HG03469 (cell line): ENCODE data around the gene MOB3C.
"Not testable (repeated sequence)": the region's sequence is repeated elsewhere in the genome, so short reads cannot be mapped to it uniquely, and the experiment has no call there.

Experiments used
- ATAC-seq: cut with Tn5 transposase; IDR thresholded peaks from one replicate; pipeline ENCODE4 v1.9.1; 2021; ENCODE audit warnings: mild to moderate bottlenecking, moderate library complexity, moderate number of reproducible peaks; ENCODE audit not compliant: unreplicated experiment

MOB3C gene

DNA sequence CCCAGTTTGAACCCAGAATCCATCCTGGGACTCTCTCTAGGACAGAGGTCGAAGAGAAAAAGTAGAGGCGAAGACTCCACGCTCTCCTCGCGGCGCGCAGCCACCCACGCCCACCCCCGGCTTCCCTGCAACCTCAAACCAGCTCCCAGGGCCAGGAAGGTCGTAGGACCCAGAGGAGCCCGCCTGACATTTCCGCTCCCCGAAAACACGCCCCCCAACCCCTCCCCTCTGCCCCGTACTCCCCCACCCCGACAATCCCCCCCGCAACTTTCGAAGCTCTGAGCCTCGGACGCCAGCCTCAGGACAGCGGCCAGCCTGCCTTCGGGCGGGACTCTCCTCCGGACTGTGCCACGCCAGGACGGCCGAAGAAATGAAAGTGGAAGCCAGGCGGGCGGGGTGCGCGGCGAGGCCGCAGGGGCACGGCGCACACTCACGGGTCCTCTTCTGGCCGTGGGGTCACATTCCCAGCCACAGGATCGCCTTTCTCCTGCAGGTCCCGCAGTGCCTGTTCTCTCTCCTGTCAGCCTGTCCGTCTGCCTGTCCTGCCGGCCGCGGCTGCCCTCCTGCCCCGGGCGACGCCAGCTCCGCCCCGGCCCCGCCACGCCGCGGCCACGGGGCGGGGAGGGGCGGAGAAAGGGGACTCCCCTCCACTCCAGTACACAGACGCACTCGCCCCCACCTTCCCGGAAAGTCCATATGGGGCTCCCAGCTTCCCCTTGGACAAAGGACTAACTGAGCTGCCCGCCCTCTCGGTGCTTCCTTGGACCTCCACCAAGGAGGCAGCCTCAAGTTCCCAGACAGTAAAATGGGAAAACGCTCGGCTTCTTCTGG is at the start of gene MOB3C:
Gene MOB3C, minus strand, starts transcription at position 535 of the 831 bp plus-strand sequence. CDS start 3,490 bp downstream, outside the sequence.
- no peak for ATAC-seq

DNA sequence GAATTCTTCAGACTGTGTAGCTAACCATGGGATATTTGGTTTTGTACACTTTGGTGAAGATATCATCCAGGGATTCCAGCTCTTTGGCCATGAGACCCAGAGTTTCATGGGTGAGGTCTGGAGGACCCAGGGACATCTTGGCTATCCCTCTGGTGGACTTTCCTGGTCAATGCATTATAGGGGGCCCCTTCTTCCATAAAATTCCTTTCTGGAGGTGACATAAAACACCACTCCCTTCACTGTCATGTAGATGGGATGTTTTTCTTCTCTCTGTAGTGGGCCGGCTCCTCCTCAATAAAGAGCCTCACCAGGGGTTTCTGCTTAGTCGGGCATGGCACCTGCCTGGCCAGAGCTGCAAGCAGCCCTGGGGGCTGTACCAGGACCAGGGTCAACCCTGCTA is 49.4 kb upstream of the MOB3C start:
- no peak for ATAC-seq

DNA sequence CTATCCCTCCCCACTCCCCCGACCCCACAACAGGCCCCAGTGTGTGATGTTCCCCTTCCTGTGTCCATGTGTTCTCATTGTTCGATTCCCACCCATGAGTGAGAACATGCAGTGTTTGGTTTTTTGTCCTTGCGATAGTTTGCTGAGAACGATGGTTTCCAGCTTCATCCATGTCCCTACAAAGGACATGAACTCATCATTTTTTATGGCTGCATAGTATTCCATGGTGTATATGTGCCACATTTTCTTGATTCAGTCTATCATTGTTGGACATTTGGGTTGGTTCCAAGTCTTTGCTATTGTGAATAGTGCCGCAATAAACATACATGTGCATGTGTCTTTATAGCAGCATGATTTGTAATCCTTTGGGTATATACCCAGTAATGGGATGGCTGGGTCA is 46.3 kb upstream of the MOB3C start:
- not testable (repeated sequence) for ATAC-seq

DNA sequence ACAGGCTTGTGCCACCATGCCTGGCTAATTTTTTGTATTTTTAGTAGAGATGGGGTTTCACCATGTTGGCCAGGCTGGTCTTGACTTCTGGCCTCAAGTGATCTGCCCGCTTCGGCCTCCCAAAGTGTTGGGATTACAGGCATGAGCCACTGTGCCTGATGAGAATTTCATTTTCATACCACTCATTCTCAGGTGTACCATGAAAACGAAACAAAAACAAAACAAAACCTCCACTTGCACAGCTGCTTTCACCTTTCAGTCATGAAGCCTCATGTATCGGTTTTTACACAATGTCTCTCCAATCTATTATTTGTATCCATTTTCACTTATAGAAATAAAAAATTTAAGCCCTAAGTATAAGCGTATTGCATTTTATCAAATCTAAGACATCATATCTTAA is 43.5 kb upstream of the MOB3C start:
- ATAC-seq = not testable (repeated sequence)

DNA sequence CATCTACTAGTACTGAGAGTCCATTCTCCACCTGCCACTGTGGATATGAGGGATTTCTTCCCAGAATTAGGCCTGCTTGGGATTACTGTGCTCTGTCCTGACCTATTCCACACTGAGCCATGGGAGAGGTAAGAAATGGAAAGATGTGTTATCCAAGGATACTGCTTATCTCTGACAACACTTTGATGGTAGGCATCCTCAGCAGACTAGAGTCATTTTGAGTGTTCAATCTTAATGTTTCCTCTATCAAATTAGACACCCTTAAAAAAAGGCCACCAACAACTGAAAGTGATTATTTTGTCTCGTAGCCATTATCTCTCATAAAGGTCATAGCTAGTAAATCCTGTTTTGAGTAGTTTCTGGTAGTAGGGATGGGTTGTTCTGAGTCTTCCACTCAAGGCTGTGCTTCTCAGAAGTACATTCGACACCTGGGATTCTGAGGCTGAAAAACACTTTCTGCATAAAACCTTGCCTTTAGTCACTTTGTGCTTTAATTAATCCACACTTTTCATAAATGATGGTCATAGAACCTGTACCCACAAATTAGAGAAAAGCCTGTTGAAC is 42.8 kb upstream of the MOB3C start:
- no peak for ATAC-seq

DNA sequence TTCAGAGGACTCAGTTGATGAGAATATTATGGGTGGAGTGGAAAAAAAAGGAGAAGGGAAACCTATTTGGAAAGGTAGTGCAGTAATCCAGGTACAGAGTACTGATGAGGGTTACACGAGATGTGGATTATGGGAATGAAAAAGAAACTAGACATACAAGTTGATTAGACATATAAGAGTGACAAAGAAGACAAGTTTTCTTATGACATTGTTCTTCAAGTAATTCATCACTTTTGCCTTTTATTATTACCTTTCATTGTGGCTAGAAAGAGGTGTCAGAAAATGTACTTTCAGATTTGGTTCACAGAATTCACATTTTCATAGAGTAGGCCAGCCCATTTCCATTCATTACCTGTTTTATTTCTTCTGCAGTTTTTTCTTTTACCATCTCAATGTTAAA is 41.2 kb upstream of the MOB3C start:
- no peak for ATAC-seq

DNA sequence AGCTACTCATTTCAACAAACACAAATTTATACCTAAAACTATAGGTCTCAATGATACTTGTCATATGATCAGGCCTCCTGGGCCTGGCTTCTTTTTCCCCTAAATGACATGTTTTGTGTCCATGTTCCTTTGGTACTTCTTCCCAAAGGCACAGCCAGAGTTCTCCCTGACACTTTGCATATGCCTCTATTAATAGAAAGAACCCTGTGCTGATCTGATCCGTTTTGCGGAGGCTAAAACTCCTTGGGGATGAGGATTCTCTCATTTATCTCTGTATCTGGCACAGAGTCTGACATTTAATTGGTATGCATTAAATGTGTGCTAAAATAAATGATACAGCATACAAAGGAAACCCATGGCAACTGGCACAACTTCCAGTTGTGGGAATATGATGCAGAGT is 40.0 kb upstream of the MOB3C start:
- no peak for ATAC-seq

DNA sequence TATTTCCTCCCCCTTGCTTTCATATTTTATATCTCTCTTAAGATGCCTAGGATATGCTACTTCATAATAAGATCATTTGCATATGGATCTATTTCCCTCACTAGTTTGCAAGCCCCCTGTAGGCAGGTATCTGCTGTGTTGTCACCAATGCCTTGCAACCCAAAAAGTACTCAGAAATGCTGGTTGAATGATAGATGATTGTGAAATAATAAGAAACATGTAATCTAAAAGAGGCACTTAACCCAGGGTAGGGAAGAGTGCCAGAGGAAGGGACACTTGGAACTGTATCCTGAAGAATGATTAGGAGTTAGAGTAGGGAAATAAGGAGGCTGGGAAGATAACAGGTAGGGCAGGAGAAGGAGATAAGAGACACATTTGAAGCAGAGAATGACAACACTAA is 39.2 kb upstream of the MOB3C start:
- ATAC-seq = no peak

DNA sequence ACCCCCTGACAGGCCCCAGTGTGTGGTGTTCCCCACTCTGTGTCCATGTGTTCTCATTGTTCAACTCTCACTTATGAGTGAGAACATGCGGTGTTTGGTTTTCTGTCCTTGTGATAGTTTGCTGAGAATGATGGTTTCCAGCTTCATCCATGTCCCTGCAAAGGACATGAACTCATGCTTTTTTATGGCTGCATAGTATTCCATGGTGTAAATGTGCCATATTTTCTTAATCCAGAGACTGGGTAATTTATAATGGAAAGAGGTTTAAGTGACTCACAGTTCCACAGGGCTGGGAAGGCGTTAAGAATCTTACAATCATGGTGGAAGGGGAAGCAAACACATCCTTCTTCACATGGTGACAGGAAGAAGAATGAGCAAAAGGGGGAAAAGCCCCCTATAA is 38.1 kb upstream of the MOB3C start:
- ATAC-seq = not testable (repeated sequence)

DNA sequence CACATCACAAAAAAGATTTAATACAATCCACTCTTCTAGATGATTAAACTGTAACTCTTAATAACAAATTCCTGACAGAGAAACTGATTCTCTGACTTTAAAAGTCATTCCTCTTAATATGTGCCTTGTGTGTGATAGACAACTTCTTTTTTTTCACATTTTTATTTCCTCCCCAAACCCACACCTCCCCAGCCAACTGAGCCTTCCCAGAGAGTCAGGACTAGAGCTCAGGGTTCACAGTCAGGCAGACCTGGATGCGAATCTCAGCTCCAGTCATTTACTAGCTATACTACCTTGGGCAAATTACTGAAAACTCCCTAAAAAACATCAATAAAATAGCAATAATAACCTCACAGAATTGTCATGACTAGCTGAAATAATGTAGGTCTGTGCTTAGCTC is 37.4 kb upstream of the MOB3C start:
- no peak for ATAC-seq

DNA sequence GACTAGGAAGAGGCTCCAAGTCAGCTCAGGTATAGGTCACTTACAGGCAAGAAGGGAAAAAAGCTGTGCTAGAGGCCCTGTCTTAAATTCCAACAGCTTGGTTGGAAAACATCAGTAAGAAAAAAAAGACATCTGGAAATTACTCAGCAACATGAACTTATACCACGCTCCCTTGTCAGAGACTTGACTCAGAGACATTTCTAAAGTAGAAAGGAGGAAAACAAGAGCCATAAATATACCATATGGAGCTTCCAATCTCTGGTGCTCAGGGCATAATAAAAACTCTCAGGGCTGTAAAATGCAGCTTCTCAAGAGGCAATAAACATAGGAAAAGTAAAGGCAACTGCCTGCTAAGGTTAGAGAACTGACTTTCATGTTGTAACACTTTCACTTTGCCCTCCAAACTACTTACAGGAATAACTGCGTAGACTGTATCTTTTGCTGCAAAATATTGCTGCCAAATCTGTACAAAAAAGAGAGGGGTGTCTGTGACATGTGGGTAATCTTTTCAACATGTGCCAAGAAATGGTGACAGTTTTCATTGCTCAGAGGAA is 36.9 kb upstream of the MOB3C start:
- no peak for ATAC-seq

DNA sequence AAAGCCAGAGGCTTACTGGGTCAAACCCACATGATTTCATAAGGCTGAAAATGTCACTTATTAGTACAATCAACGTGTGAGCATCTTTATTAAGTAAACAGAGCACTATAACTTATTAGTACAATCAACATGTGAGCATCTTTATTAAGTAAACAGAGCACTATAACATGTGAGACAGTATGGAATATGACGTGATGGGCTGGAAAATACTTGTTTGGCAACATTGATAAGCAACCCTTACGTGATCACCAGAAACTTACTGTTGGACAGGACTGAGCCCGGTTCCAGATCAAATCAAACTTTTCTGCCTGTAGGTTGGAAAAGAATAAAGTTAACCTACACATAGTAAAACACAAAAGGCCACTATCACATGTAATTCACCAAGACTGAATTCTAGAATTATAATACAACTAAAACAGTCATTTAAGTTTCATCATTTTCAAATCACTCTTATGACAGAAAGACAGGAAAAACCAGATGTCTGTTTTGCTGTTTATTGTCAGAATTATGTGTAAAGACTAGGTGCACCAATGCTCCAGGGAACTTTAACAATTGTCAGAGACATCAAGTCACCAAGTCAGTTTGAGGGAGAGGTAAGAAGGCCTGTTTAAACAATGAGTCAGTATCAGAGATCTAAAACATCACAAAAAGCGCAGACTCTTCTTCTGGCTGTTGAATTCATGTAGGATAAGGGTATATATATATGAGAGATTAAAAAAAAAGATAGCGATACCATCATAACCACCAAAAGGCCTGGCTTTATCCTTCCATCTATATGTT is 35.9 kb upstream of the MOB3C start:
- ATAC-seq = no peak

DNA sequence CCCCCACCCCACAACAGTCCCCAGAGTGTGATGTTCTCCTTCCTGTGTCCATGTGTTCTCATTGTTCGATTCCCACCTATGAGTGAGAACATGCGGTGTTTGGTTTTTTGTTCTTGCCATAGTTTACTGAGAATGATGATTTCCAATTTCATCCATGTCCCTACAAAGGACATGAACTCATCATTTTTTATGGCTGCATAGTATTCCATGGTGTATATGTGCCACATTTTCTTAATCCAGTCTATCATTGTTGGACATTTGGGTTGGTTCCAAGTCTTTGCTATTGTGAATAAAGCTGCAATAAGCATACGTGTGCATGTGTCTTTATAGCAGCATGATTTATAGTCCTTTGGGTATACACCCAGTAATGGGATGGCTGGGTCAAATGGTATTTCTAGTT is 34.5 kb upstream of the MOB3C start:
- not testable (repeated sequence) for ATAC-seq

DNA sequence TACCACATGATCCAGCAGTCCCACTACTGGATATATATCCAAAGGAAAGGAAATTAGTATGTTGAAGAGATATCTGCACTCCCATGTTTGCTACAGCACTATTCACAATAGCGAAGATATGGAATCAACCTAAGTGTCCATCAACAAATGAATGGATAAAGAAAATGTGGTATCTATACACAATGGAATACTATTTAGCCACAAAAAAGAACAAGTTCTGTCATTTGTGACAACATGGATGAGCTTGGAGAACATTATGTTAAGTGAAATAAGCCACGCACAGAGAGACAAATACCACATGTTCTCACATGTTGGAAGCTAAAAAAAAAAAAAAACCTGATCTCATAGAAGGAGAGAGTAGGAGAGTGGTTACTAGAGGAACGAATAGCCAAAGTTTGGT is 33.9 kb upstream of the MOB3C start:
- no peak for ATAC-seq

DNA sequence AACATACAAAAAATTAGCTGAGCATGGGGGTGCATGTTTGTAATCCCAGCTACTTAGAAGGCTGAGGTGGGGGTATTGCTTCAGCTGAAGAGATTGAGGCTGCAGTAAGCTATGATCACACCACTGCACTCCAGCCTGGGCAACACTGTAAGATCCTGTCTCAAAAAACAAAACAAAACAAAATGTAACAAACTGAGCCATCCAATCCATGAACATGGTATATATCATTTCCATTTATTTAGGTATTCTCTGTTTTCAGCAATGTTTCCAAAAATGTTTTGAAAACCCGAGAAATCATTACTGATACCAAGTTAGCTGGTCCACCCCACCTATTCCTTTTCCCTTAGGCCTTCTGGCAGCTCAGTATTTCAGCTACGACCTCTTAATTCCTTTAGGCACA is 33.2 kb upstream of the MOB3C start:
- no peak for ATAC-seq

DNA sequence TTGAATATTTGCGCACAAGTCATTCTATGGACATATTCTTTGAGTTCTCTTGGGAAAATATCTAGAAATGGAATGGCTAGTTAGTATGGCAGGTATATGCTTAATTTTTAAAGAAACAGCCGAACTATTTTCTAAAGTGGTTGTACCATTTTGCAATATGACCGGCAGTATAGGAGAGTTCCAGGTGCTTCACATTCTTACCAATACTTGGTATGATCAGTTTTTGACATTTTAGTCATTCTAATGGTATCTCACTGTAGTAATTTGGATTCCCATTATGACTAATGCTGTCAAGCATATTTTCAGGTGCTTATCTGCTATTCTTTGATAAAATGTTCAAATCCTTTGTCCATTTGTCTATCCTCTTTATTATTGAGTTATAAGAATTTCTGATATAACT is 31.0 kb upstream of the MOB3C start:
- ATAC-seq = no peak

DNA sequence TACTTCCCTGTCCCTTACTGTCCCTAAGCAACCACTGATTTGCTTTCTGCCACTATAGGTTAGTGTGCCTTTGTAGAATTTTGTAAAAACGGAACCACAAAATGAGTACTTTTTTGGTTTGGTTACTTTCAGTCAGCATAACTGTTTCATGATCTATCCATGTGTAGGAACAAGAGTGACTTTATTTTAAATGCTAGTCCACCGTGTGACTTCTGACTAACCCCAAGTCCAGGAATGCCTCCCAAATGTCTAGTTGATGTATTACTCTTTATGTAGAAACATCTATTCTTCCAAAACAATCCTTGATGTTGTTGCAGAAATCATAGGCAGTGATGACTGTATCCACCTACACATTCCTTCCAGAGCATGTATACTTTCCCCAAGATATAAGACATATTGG is 30.2 kb upstream of the MOB3C start:
- ATAC-seq = no peak

DNA sequence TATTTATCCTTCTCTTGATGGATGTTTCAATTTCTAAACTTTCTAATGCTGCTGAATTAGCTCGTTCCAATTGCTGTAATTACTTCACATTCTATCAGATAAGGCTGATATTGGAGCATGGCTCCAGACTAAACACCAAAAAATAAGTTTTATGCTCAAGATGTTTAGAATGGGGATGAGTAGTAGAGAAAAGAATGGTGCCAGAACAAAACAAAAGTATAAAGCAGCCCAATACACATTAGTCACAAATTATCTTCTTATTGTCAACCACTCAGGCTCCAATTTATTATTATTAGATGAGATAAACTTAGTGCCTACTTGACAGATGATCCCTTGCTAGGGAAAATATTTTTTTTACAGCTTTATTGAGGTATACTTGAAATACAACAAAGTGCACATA is 29.7 kb upstream of the MOB3C start:
- no peak for ATAC-seq

DNA sequence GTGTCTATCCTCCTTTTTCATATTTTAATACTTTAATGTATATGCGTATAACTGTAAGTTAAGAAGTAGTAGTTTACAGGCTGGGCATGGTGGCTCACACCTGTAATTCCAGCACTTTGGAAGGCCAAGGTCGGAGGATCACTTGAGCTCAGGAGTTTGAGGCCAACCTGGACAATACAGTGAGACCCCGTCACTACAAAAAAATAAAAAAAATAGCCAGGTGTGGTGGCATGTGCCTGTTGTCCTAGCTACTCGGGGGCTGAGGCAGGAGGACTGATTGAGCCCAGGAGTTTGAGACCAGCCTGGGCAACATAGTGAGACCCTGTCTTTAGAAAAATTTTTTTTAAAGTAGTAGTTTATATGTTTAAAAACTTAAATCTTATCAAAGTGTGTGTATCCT is 29.2 kb upstream of the MOB3C start:
- no peak for ATAC-seq

DNA sequence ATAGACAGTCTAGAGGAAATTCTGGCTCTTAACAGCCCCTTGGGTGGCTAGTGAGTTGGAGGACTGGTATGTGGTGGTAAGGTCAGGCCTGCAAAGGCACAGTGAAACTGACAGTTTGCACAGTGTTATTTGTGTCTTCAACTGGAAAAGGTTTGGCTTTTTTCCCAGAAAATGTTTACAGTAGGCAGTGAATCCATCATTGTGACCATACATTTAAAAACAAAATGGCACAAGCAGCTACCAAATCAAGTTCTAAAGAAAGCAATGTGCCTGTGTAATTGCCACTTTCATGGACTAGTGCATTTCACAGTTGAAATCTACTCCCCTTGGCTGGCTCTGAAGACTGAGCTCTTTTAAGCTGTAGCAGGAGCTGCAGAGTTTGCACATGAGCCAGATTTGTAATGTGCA is 26.8 kb upstream of the MOB3C start:
- ATAC-seq = no peak

DNA sequence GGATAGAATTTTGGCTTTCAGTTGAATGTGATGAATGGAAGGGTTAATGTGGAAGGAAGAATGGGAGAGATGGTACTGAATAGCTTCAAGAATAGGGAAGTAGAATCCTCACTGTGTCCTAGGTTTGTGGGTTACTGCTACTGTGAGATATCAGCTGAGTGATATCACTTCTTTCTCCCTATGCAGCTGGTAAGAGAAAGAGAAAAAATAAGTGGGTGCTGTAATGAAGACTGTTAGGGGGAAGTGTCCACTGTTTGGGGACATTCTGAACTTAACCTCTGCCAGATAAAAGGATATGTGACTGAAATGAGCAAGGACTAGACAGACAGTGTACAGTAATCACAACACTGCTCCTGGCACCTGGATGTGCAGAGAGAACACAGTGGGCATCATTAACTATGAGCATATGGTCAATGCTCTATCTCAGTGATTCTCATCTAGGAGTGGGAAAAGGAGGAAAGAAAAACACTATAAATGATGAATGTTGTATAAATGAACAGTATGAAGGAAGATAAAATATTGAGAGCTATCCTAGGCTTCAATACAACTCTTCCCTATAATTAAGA is 25.6 kb upstream of the MOB3C start:
- no peak for ATAC-seq
